ENCODE data around the gene VWA3B. TPM values are rescaled to one million over a fixed set of nuclear protein-coding genes. Genes with fewer than 3 reads are reported as not detected.

The VWA3B gene
- total and polyA plus RNA-seq, 2 donors (not counting 3 experiments of a cell fraction or from before 2014, with no cell fraction given), result not detected

- TF ChIP-seq POLR2A (IDR thresholded peaks at IDR 0.05; ENCODE audit: low read depth, low read length) (no peak), CTCF (IDR thresholded peaks at IDR 0.05; ENCODE audit: extremely low read depth in 1 of 2, insufficient read depth in 1 of 2, low read depth in 1 of 2, low read length in 2 of 2) (no peak), POLR2AphosphoS5 (IDR thresholded peaks at IDR 0.05; ENCODE audit: insufficient read depth, low read depth, low read length) (no peak), GATA2 (IDR thresholded peaks at IDR 0.05; ENCODE audit: insufficient read depth, insufficient read length, low read depth, low read length) (no peak), JUN (IDR thresholded peaks at IDR 0.05; ENCODE audit: borderline replicate concordance, insufficient read depth, insufficient read length, low read depth) (no peak), MAX (IDR thresholded peaks at IDR 0.05; ENCODE audit: insufficient read depth, insufficient read length) (no peak), MYC (IDR thresholded peaks at IDR 0.05; ENCODE audit: low read depth, low read length) (no peak), EZH2 (IDR thresholded peaks at IDR 0.05; ENCODE audit: borderline replicate concordance, low read depth, low read length, severe bottlenecking) (no peak), FOS (IDR thresholded peaks at IDR 0.05; ENCODE audit: borderline replicate concordance, insufficient read depth, low read length) (no peak)
- no peak for FAIRE-seq
- H3K4me3 ChIP-seq (replicated peaks in 1 of 3; ENCODE audit: insufficient read depth in 1 of 3, low read depth in 1 of 3, low read length in 3 of 3), result no peak overlapping the region
- H3K4me2 ChIP-seq (ENCODE audit: insufficient read depth, low read length), result no peak overlapping the region
- no peaks in the 10 kb centered on the region for H3K4me1 ChIP-seq (ENCODE audit: control insufficient read depth, extremely low read depth, insufficient read depth, low read length)
- intact Hi-C loops (cut with micrococcal nuclease), result no loop called here
- no TSS peak for BruUV-seq (replicated peaks)
- CTCF ChIA-PET, result no interaction called here
- POLR2A ChIA-PET, result no interaction called here
- H4K20me1 ChIP-seq (replicated peaks; ENCODE audit: control insufficient read depth, extremely low read depth, insufficient read depth, low read length), result no peaks in the 10 kb centered on the region
- peaks cover 0 to 6% of the 10 kb centered on the region in 2 experiments for H3K27me3 ChIP-seq (ENCODE audit: control insufficient read depth in 2 of 2, insufficient read depth in 2 of 2, low read length in 2 of 2)
- H2AFZ ChIP-seq (ENCODE audit: low read depth, low read length), result no peak overlapping the region
- DNase-seq (ENCODE audit: low read depth, low spot score), result no peak
- no peak overlapping the region for H3K27ac ChIP-seq (ENCODE audit: insufficient read depth, low read depth, low read length)
- H3K9me1 ChIP-seq (replicated peaks; ENCODE audit: control insufficient read depth, extremely low read depth, insufficient read depth, low read length), result no peaks in the 10 kb centered on the region
- H3K9ac ChIP-seq (replicated peaks; ENCODE audit: extremely low read depth, insufficient read depth, low read length), result no peak overlapping the region
- H3K36me3 ChIP-seq (ENCODE audit: control insufficient read depth in 2 of 2, extremely low read depth in 1 of 2, insufficient read depth in 2 of 2, low read length in 2 of 2), result no peaks in the 10 kb centered on the region
- no peaks in the 10 kb centered on the region for H3K9me3 ChIP-seq (replicated peaks; ENCODE audit: control insufficient read depth, insufficient read depth, low read length)
- dilution Hi-C loops (cut with MboI; ENCODE audit: extremely low pct_ligation_motif_present, low sequenced_read_pairs), result no loop called here
- no peaks in the 10 kb centered on the region for H3K79me2 ChIP-seq (ENCODE audit: control insufficient read depth, insufficient read depth, low read length)
Observed at GRCh38 chr2:98324181-98324580, 237.2 kb downstream of the VWA3B start.

Data from endothelial cell of umbilical vein (primary cell).